Glomerular visceral epithelial cell (primary cell): ENCODE data around the gene C19orf25.

Experiments used
- DNase-seq: peaks from one replicate; pipeline ENCODE4 v3.0.0-alpha.2; 2016; ENCODE audit errors: extremely low spot score

C19orf25 gene

GRCh38 chr19:1449467-1450442, 29.3 kb downstream of the C19orf25 start, which contains the start of gene APC2:
TSS of gene APC2 (plus strand) at chr19:1450121. CDS start at chr19:1453002, 2,881 bp downstream.
- no peak for DNase-seq

- DNase-seq: no peak
These were observed 31.1 kb downstream of the C19orf25 start for GRCh38 chr19:1447944-1448343.

- DNase-seq: no peak
These were observed 31.5 kb downstream of the C19orf25 start for GRCh38 chr19:1447504-1447903.

- DNase-seq: no peak
These were observed 32.1 kb downstream of the C19orf25 start for GRCh38 chr19:1446713-1447481.

GRCh38 chr19:1445932-1446712, 32.9 kb downstream of the C19orf25 start:
- peak; percentile 59 for DNase-seq

- peak; percentile 74 for DNase-seq
These were observed 33.7 kb downstream of the C19orf25 start for GRCh38 chr19:1445185-1445931.

GRCh38 chr19:1441677-1442438, 37.2 kb downstream of the C19orf25 start:
- no peak for DNase-seq

- DNase-seq: no peak
These were observed 38.0 kb downstream of the C19orf25 start for GRCh38 chr19:1441022-1441426.

GRCh38 chr19:1440418-1440801, 38.6 kb downstream of the C19orf25 start:
- no peak for DNase-seq

GRCh38 chr19:1439525-1440417, 39.2 kb downstream of the C19orf25 start:
- peak; percentile 34 for DNase-seq

- DNase-seq: no peak
These were observed 40.1 kb downstream of the C19orf25 start for GRCh38 chr19:1438933-1439354.

GRCh38 chr19:1438035-1438932, 40.7 kb downstream of the C19orf25 start, which contains the start of gene RPS15:
TSS of gene RPS15 (plus strand) at chr19:1438396. CDS start at chr19:1438426, 30 bp downstream.
- DNase-seq: peak; percentile 96

- no peak for DNase-seq
These were observed 41.4 kb downstream of the C19orf25 start for GRCh38 chr19:1437609-1438008.

GRCh38 chr19:1435378-1435989, 43.5 kb downstream of the C19orf25 start:
- no peak for DNase-seq

GRCh38 chr19:1434577-1435060, 44.4 kb downstream of the C19orf25 start:
- no peak for DNase-seq

- no peak for DNase-seq
These were observed 45.0 kb downstream of the C19orf25 start for GRCh38 chr19:1434040-1434366.
